ENCODE measurements around the gene ADGRG7.

The ADGRG7 gene

GRCh38 chr3:100600181-100601042, 9.0 kb upstream of the ADGRG7 start:
- no peak for TF ChIP-seq CTCF (IDR thresholded peaks at IDR 0.05; ENCODE audit: low read depth, low read length)
- no peak overlapping the region for H3K4me3 ChIP-seq (replicated peaks in 1 of 2; ENCODE audit: low read depth in 2 of 2, low read length in 2 of 2)
- no peak for DNase-seq (ENCODE audit: low read depth in 2 of 2)

- TF ChIP-seq CTCF (IDR thresholded peaks at IDR 0.05; ENCODE audit: low read depth, low read length): no peak
- DNase-seq (ENCODE audit: low read depth in 2 of 2): peak; percentile 21 to 25
- no peak overlapping the region for H3K4me3 ChIP-seq (replicated peaks in 1 of 2; ENCODE audit: low read depth in 2 of 2, low read length in 2 of 2)
Measured at GRCh38 chr3:100602506-100603444, 6.6 kb upstream of the ADGRG7 start.

- peak; percentile 70 for TF ChIP-seq CTCF (IDR thresholded peaks at IDR 0.05; ENCODE audit: low read depth, low read length)
- peak; percentile 48 to 58 for DNase-seq (ENCODE audit: low read depth in 2 of 2)
- no peak overlapping the region for H3K4me3 ChIP-seq (replicated peaks in 1 of 2; ENCODE audit: low read depth in 2 of 2, low read length in 2 of 2)
Measured at GRCh38 chr3:100603469-100603868, 5.9 kb upstream of the ADGRG7 start.

DNA sequence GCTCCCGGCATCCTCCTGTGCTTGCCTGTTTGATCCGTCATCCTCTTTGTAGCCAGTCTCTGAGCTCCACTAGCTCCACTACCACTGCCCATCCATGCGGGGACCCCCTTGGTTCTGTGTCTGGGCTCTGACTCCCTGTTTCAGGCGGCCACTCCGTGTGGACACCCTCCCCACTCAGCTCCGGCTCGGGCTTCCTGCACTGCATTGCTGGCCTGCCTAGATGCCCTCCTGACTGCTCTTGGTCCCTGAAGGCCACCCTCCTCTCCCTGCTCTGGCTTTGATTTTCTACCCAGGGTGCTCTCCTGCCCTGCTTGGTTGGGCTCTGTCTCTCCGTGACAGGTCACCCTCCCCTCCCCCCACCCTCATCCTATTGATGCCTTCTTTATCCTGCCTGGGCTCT, 4.0 kb upstream of the ADGRG7 start:
- DNase-seq (ENCODE audit: low read depth in 2 of 2): no peak
- TF ChIP-seq CTCF (IDR thresholded peaks at IDR 0.05; ENCODE audit: low read depth, low read length): no peak
- no peak overlapping the region for H3K4me3 ChIP-seq (replicated peaks in 1 of 2; ENCODE audit: low read depth in 2 of 2, low read length in 2 of 2)

GRCh38 chr3:100606894-100607512, 2.4 kb upstream of the ADGRG7 start:
- H3K4me3 ChIP-seq (replicated peaks in 1 of 2; ENCODE audit: low read depth in 2 of 2, low read length in 2 of 2): no peak overlapping the region
- TF ChIP-seq CTCF (IDR thresholded peaks at IDR 0.05; ENCODE audit: low read depth, low read length): no peak
- no peak for DNase-seq (ENCODE audit: low read depth in 2 of 2)

DNA sequence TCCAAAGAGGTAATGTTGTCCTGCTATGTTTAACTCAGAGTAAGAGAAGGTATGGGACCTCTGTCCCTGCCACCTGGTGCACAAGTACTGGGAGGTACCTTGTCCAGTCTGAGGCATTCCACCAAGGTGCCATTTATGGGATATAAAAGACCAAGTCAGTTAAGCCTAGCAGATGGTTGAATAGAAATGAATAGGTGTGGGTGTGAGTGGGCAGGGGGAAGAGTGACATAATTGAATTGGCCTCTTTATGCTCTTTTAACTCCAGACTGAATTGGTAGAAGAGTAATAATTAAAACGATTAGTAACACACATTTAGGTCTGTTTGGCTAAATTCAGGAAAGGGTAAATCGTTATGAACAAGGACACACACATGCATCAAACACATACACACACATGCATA, 562 bp downstream of the ADGRG7 start:
- H3K4me3 ChIP-seq (replicated peaks in 1 of 2; ENCODE audit: low read depth in 2 of 2, low read length in 2 of 2): no peak overlapping the region
- no peak for TF ChIP-seq CTCF (IDR thresholded peaks at IDR 0.05; ENCODE audit: low read depth, low read length)

More for the DNA sequence above, 562 bp downstream of the ADGRG7 start:
- DNase-seq (ENCODE audit: low read depth in 2 of 2): no peak

All from cardiac fibroblast (primary cell).